ENCODE data around the gene MRAP2.

- TF ChIP-seq GATA3 (IDR thresholded peaks at IDR 0.05; ENCODE audit: low read depth, low read length) (no peak), GATA2 (IDR thresholded peaks at IDR 0.05; ENCODE audit: low read depth, low read length) (no peak)
Observed at GRCh38 chr6:84002226-84002625, 31.3 kb upstream of the MRAP2 start.

Measured in SH-SY5Y (cell line).